GM10248 (cell line): ENCODE data around the gene NUTF2.

Source experiments
- CTCF ChIA-PET: fragments of 300-600 bp; sonication (Branson Sonifier 250); formaldehyde crosslinking; extraction: SDS; loops from one replicate; lab custom pipeline; 2021; ENCODE audit warnings: antibody characterized with exemption; lab: Yijun Ruan, JAX
- POLR2A ChIA-PET: fragments of 350-650 bp; sonication (Branson Sonifier 250); formaldehyde crosslinking; extraction: SDS; loops from one replicate; lab custom pipeline; 2020; ENCODE audit warnings: antibody characterized with exemption; lab: Yijun Ruan, JAX
- DNase-seq: peaks from one replicate; pipeline ENCODE4 v3.0.0; 2012; ENCODE audit errors: extremely low spot score
- CTCF ChIP-seq: IDR thresholded peaks from 2 replicates; pipeline ENCODE4 v1.5.1; 2012; ENCODE audit warnings: mild to moderate bottlenecking, low read depth; ENCODE audit errors: extremely low read depth, missing control alignments, control extremely low read depth

NUTF2 gene

GRCh38 chr16:67846063-67846319 lies 742 bp upstream of the NUTF2 start:
- CTCF ChIA-PET, result interaction anchor here (0.8 to 2.0 kb wide), 6 partner anchors 9 to 39 kb away, joined by 3 to 5 read pairs (median 4); partner anchors contain the start of genes RANBP10 and TSNAXIP1
- DNase-seq, result no peak
- POLR2A ChIA-PET, result interaction anchor here (0.5 to 0.7 kb wide), 4 partner anchors 11 to 92 kb away, joined by 3 to 4 read pairs (median 3); no protein-coding TSS in a partner anchor
- TF ChIP-seq CTCF, result no peak

- peak; percentile 80 for DNase-seq
- no peak for TF ChIP-seq CTCF
- ChIA-PET CTCF (interaction anchor here (1.7 to 2.2 kb wide), 2 partner anchors 16 to 31 kb away, joined by 5 to 10 read pairs (median 5); no protein-coding TSS in a partner anchor), POLR2A (no interaction called here)
Measured at GRCh38 chr16:67847064-67847861, 530 bp downstream of the NUTF2 start, which contains the start of gene CENPT. Gene CENPT (minus strand): TSS chr16:67847693. CDS start chr16:67833859, 13,834 bp downstream.

- no peak for DNase-seq
- TF ChIP-seq CTCF, result no peak
- ChIA-PET CTCF (interaction anchor here (0.6 to 2.2 kb wide), 7 partner anchors 20 to 328 kb away, joined by 3 to 10 read pairs (median 3); no protein-coding TSS in a partner anchor), POLR2A (no interaction called here)
Measured at GRCh38 chr16:67848118-67848517, 1.4 kb downstream of the NUTF2 start.

GRCh38 chr16:67853670-67854069 lies 6.9 kb downstream of the NUTF2 start:
- ChIA-PET POLR2A (no interaction called here), CTCF (interaction anchor here (1.0 to 1.9 kb wide), 2 partner anchors 14 to 30 kb away, joined by 4 to 5 read pairs; no protein-coding TSS in a partner anchor)
- no peak for TF ChIP-seq CTCF
- no peak for DNase-seq

GRCh38 chr16:67855789-67856188 lies 9.1 kb downstream of the NUTF2 start:
- TF ChIP-seq CTCF, result no peak
- CTCF ChIA-PET, result interaction anchor here (1.0 to 1.6 kb wide), 4 partner anchors 16 to 335 kb away, joined by 3 to 5 read pairs (median 3); no protein-coding TSS in a partner anchor
- POLR2A ChIA-PET, result no interaction called here
- DNase-seq, result no peak

GRCh38 chr16:67856927-67857546 lies 10.3 kb downstream of the NUTF2 start:
- no peak for TF ChIP-seq CTCF
- ChIA-PET POLR2A (interaction anchor here (1.0 kb wide), 1 partner anchor 11 kb away, joined by 3 read pairs; the partner anchor contains the start of gene NUTF2), CTCF (interaction anchor here (1.0 to 1.5 kb wide), 5 partner anchors 11 to 184 kb away, joined by 3 to 5 read pairs (median 3); no protein-coding TSS in a partner anchor)
- DNase-seq, result no peak
